Left ventricle myocardium superior (tissue), 1 donor: ENCODE measurements around the gene MAP1B. TPM values are rescaled to one million over a fixed set of nuclear protein-coding genes. Genes with fewer than 3 reads are reported as not detected.
A peak's percentile ranks its signal among the peaks of the same experiment; 100 is the strongest.
"Not testable (repeated sequence)": the region's sequence is repeated elsewhere in the genome, so short reads cannot be mapped to it uniquely, and the experiment has no call there.

Experiments
- ATAC-seq: fragments of 200-7000 bp; cut with Tn5 transposase; one replicate; pipeline ENCODE4 v1.9.1; 2020; ENCODE audit warnings: mild to moderate bottlenecking, moderate library complexity
- DNase-seq: peaks from one replicate; pipeline ENCODE4 v3.0.0-alpha.2; 2020
- intact Hi-C: fragments of 100-400 bp; cut with micrococcal nuclease; formaldehyde crosslinking; loops from one replicate; pipeline ENCODE4 v1.11.0; 2022
- long read RNA-seq: library from polyadenylated mRNA; unstranded; transcript quantifications from one replicate; pipeline ENCODE4 v2.0.0, GENCODE V29; 2021
- total RNA-seq: library from RNA; stranded (reverse); fragmentation: NEBNext Ultra II Directional; extraction: Animal tissue kit (Norgen Biotek cat#: 25700); gene quantifications from one replicate; pipeline ENCODE4 v1.2.1, GENCODE V29; 2021
- donor health status: DM: no; HTN: yes; CAD: no; lungs with severe emphysema.

The MAP1B gene
- 67.1 TPM for total RNA-seq
- long read RNA-seq, partial matches to known transcripts = 118 of 121 reads
- long read RNA-seq, other reads (novel, unspliced or antisense) = 3 of 121 reads

DNA sequence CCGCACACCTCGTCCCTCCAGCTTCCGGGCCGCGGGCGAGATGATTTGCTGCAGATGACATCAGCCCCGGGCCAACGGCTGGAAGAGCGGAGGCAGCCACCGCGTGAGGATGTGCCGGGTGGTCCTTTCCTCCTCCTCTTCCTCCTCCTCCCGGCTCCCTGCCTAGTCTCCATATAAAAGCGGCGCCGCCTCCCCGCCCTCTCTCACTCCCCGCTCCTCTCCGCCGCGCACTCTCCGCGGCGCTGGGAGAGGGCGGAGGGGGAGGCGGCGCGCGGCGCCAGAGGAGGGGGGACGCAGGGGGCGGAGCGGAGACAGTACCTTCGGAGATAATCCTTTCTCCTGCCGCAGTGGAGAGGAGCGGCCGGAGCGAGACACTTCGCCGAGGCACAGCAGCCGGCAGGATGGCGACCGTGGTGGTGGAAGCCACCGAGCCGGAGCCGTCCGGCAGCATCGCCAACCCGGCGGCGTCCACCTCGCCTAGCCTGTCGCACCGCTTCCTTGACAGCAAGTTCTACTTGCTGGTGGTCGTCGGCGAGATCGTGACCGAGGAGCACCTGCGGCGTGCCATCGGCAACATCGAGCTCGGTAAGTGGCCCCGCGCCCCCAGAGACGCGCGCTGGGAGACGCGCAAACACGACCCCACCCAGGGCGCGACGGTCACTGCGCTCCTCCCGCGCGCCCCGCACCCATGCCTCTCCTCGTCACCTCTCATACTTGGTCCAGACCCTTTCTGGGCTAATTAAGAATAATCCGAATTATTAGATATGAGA, at the start of gene MAP1B:
TSS of gene MAP1B (plus strand) at position 345 of the 770 bp plus-strand sequence. CDS start at position 402, 57 bp downstream.
- ATAC-seq (peak; percentile 83), DNase-seq (peak; percentile 79)
- intact Hi-C loops = no loop called here

DNA sequence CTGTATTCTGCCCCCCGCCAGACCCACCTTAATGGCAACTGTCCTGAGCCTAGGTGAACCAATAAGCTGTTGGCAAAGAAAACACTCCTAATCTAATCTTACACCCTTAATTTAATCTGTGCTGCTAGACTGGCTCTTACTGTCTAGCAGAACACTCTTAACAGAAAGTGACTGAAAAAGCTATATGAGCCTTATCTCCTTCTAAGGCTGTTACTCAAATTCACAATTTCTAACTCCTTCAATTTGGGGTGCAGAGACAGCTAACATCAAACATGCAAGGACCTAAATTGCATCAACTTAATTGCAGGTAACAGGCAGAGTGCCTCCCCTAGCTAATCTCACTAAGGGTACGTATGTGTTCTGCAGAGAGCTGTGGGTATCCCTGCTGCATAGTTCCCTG, 49.5 kb upstream of the MAP1B start:
- DNase-seq = no peak
- intact Hi-C loops = no loop called here
- no peak for ATAC-seq

DNA sequence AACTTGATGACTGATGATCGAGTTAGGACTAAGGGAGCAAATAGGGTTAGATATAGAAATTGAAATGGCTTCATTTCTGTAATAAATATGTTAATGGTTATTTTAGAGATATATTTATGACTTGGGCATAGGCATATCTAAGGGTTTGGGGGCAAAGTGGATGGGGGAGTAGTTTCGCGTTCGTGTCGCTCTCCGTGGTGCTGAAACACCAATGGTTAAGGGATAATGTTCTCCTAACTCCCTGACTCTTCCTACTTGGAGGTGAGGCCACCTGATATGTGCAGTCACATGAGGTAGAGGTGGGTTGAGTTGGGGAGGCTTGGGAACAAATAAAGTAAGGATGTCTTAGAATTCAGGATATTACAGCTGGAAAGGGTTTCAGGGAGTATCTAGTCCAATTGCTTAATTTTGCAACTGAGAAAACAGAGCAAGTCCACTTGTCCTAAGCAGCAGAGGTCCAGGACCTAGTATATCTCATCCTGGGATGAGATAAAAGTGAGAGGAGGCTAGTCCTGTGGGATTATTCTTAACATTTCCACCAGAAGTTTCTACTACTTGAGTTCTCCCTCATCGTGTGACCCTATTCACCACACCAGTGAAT, 44.0 kb upstream of the MAP1B start:
- ATAC-seq (no peak), DNase-seq (no peak)
- intact Hi-C loops = no loop called here

DNA sequence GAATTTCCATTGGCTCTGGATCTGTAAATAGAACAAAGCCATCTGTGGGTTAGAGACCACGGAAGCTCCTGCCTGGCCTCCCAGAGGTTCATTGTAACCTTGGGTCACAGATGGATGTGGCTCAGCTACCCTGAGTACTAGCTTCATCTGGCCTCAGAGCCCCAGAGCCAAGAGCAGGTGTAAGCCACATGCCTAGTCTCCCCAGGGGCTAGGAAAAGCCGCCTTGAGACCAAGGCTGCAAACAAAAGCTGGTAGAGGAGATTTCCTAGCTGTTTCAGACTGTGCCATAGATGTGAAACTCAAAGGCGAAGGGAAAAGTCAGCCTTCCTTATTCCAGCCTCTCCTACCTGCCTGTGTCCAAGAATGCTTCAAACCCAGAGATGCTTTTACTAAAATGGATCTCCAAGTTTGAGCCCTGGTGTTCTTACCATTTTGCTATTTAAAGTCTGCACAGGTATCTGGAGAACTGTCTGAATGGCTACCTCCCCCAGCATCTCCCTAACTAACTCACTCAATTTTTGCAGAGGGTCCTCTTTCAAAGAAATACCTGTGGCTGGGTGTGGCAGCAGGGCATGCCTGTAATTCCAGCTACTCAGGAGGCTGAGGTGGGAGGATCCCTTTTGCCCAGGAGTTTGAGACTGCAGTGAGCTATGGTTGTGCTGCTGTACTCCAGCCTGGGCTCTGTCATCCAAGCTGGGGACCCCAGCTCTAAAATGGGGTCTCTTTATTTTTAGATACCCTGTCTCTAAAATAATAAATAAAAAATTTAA, 42.3 kb upstream of the MAP1B start:
- DNase-seq (no peak), ATAC-seq (no peak)
- intact Hi-C loops = no loop called here

DNA sequence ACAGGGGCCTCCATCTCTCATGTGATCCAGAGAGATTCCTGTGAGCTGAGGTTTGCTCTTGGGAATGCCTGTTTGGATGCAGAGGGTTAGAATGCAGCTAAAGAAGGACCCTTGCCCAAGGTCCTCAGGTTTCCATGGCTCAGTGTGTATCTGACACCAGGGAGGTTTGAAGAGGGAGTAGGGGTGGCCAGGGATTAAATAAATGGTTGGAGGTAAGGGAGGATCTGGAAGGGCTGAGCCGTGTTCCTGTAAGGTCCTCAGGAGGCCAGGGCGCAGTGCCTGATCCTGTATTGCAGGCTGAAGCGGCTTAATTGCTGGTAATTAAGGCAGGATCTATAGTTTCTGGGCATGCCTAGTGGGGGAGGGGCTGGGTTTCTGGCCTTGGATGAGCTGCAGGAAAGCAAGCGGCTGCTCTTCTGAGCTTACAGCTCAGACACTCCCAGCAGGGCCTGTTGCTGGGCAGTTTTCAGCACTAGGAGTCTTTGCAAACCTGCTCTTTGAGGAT, 41.5 kb upstream of the MAP1B start:
- no peak for ATAC-seq
- DNase-seq = no peak
- intact Hi-C loops = no loop called here

DNA sequence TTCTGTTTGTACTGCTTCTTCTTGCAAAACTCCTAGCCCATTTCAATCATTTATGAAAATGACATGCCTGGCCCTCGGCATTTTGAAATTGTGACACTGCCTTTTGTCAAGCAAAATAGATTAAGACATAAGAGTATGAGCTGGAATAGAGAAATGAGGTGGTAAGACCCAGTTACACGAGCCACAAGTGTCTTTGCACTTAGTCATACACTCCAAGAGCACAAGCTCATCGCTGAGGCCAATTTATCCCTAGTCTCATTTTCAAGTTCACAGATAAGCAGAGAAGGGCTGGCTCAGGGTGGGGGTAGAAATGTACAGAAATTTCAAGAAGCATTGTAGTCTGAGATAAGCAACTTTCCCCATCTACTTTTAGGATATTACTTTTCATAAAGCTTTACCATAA, 40.6 kb upstream of the MAP1B start:
- ATAC-seq (no peak), DNase-seq (no peak)
- intact Hi-C loops = no loop called here

DNA sequence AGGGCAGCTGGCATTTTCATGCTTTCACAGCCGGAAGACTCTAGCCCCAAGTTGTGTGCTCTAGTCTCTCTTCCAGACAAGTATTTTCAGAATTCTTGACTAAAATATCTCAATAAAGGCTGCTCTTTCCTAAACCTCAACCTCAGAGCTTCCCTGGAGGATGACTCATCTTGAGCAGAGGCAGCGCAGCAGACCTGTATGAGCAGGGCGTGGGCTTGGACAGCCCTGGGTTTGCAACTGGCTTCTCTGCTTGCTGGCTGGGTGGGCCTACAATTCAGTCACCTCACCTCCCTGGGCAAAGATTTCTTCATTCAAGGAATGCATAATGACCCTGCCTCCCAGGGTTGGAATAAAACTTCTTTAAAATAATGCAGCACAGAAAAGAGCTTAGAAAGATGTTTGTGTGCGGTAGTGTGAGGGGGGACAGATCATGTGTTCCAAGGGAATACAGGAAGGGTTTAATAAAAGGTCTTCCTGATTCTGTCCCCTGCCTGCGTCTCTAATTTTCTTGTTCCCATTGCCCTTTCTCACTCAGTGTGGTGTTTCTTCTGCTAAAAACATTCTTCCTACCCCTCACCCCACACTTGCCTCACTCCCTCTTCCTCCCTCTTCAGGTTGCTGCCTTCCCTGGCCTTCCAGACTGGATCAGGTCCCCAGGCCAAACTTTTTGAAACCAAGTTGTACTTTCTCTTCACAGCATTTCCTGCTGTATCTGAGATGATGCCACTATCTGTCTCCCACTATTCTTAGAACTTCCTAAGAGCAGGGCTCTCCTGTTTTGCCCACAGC, 39.4 kb upstream of the MAP1B start:
- no peak for ATAC-seq
- intact Hi-C loops = no loop called here
- DNase-seq = no peak

DNA sequence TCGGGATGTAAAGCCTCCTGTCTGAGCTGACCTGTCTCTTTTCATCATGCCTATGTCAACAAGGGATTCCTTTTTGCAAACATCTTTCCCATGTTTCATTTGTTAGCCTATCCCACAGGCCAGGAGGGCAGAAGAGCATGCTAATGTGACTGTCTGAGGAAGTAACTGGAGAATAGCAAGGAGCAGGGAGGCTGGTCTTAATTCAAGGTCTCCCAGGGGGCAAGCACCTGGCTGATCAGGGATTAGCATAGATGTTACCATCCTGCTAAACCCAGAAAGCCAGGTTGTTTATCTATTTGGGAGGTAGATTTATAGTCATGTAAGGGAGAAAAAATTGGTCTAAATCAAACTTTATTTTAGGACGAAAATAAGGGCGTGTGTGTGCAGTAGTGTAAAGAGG, 36.7 kb upstream of the MAP1B start:
- ATAC-seq = no peak
- intact Hi-C loops = no loop called here
- no peak for DNase-seq

DNA sequence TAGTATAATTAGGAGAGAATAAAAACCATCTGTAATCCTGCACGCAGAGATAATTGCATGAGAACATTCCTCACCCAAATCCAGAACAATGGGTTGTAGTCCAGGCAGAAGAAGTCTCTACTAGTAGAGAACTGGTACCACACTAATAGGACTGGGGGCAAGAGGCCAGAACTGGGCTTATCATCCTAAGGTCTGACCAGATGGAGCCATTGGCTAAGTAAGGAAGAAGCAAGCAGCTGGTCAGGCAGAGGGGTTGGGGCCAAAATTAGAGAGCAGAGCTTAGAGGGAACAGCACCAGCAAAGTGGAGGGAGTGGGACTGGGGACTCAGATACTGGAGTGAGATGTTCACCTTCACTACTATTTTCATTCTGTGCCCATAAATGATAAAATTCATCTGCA, 35.4 kb upstream of the MAP1B start:
- intact Hi-C loops = no loop called here
- DNase-seq (no peak), ATAC-seq (no peak)

DNA sequence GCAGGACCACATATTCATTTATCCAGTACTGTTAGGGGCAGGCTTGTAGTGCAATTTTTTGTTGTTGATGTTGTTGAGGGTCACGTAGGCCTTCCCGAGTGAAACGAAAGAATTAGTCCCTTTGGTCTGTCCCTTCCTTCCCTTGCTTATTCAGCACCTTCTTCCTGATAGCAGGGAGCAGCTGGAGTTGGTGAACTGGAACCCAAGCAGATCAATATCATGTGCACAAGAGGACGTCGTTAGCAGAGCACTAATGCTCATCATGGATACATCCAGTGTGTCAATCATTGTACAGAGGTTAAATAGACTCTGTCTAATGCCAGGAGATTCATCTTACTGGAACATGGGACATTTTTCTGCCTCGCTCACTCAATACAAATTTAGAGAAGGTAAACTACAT, 33.0 kb upstream of the MAP1B start:
- ATAC-seq = no peak
- intact Hi-C loops = no loop called here
- DNase-seq = no peak

DNA sequence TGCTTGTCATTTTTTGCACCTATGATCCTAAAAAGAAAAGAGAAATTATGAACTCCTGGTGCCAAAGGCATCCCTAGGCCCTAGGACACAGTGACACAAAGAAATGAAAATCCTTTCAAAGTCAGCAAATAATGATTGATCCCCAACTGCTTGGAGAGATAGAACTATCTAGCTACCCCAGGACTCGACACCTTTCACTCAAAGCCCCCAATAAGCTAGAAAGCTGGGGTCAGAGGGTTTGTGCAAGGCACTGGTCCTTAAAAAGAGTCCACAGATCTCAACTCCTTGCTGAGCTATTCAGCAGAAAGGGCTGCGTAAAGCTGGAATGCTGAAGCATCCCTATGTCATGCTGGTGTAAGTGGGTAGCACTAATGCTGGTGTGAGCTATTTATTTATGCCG, 31.8 kb upstream of the MAP1B start:
- DNase-seq (no peak), ATAC-seq (no peak)
- intact Hi-C loops = no loop called here

DNA sequence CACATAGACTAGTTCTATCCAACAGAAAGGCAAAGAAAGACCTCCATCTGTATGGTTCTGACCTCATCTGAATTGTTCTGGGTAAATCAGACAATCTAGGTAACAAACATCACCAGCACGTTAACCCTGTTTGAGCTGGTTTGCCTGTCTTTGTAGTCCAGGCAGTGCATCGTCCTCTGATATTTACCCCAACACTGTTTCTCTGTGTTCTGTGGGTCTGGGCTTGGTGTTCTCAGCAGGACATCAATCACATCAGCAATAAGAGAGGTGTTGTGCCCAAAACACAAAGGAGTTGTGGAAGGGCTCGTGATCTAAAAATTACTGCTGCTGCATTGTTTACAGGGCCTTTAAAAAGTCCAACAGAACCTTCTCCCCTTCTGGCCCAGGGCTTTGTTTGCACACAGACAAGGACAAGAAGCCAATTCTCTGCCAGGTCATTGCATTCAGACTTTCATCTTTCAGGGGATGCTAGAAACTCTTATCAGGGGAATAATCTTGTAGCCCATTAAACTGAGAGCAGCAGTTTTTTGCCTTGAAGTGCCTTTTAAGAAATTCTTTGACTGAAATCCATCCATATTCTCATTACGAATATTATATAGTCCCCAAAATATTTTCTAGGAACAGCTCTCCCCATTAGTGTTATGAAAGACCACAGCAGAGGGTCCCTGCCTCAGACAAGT, 30.5 kb upstream of the MAP1B start:
- DNase-seq (no peak), ATAC-seq (no peak)
- intact Hi-C loops = no loop called here

DNA sequence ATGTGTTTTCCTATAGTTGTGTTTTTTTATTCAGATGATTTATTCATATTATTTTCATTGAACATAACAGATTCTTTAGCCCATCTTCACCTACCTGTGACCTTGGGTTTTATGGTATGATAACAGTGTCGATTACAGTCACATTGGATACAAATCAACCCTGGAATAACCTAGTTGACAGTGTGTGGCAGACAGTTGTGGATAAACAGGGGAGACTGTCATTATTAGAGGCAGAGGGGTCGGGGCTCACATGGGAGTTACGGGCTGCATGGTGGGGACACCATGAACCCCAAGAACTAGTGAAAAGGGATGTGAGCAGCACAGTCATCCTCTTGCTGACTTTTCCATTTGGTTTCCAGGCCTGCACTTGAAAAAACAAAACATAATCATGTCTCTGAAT, 29.9 kb upstream of the MAP1B start:
- intact Hi-C loops = no loop called here
- no peak for ATAC-seq
- no peak for DNase-seq

DNA sequence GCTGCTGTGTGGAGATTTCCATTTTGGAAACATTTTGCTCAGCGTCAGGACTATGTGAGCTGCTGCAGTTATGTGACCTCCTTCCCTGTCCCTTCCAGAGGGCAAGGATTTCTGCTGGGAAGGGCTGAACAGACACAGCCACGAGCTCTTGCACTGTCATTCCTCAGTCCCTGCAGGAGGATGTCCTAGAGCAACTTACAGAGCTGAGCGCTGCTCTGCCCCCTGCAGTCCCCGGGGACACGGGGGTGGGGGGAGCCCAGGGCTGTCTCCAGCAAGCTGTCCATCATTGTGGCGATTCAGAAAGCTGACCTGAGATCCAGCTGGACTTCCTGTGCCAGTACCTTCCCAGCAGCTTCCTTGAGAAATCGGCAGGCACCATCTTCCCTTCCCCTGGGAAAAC, 28.0 kb upstream of the MAP1B start:
- DNase-seq (peak; percentile 57), ATAC-seq (peak; percentile 85)
- intact Hi-C loops = no loop called here

DNA sequence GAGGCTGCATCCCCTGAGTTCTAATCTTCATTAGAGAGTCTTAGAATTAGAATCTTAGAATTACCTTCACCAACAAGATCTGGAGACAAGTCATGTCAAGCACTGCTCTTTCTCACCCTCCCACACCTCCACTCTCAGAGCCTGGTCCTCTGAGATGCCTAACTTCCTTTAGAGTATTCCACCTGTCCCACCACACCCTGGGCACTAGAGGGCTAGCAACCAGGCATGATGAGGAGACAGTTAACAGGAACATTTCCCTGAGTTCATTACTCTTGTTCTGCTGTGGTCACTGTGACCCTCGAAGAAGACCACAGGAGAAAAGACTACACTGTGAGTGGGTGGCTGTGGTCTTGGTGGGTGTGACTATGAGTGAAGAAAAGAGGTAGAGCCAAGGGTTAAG, 25.2 kb upstream of the MAP1B start:
- no peak for ATAC-seq

DNA sequence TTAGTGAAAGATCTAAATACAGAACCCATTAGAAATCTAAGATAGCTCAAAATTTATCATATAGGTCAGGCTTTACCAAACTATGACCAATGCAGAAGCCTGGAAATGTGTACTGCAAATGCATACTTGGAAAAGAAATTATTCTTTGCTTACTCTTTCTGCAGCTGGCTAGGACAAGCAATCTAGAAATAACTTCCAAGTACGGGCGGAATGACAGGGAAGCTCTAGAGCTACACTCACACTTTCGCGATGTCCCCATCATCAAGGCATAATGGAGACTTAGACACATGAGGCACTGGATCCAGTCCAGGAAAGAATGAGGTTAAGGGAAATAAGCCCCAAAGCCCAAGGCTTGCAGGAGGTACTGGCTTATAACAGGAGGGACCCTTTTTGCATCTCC, 22.4 kb upstream of the MAP1B start:
- ATAC-seq (no peak), DNase-seq (no peak)
- intact Hi-C loops = no loop called here

More for the DNA sequence above, 25.2 kb upstream of the MAP1B start:
- DNase-seq = no peak
- intact Hi-C loops = no loop called here

DNA sequence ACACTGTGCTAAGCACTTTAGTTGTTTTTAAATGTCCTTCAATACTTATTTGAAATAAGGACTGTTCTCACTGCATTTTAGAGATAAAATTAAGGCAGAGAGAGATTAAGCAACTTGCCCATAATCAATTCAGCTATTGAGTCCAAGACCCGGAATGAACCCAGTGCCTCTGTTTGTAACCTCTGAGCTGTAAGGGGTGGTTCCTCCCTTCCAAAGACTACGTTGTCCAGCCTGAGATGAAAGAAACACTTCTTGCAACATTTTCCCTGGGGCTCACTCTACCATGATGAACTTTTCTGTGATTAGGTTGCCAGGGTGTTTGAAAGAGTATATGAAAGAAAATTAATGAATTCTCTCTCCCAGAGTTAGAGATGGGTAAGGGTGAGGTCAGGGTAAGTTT, 22.0 kb upstream of the MAP1B start:
- ATAC-seq = no peak

DNA sequence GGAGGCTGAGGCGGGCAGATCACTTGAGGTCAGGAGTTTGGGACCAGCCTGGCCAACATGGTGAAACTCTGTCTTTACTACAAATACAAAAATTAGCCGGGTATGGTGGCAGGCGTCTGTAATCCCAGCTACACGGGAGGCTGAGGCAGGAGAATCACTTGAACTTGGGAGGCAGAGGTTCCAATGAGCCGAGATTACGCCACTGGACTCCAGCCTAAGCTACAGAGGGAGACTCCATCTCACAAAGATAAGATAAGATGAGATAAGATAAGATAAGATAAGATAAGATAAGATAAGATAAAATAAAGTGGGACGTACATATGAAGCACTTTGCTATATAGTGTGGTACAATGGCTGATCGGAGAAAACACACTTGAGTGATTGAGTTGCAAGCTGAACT, 17.6 kb upstream of the MAP1B start:
- ATAC-seq, intact Hi-C loops: not testable (repeated sequence)

More for the DNA sequence above, 22.0 kb upstream of the MAP1B start:
- DNase-seq = no peak
- intact Hi-C loops = no loop called here

DNA sequence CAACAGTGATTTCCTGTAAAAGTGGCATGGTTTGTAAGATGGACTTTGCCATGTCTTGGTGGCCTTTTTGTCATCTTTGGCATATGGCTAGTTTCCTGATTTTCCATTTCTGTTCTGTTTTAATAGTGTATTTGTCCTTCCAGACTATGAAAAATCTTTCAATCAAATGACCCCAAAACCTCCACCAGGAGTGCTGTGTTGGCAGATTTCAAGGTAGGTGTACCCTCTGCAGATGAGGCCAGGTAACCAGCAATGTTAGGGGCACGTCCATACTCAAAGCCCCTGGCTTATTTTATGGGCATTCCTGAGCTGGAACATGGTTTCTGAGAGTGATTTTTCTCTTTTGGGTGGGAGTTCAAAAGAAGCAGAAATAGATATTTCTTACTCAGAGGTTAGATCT, 15.2 kb upstream of the MAP1B start:
- no peak for DNase-seq
- ATAC-seq = no peak
- intact Hi-C loops = no loop called here

More for the DNA sequence above, 17.6 kb upstream of the MAP1B start:
- not testable (repeated sequence) for DNase-seq
